HG03457 (cell line): ENCODE measurements around the gene TPH1.

Experiments used
- ATAC-seq: cut with Tn5 transposase; IDR thresholded peaks from one replicate; pipeline ENCODE4 v1.9.1; 2021; ENCODE audit warnings: moderate number of reproducible peaks; ENCODE audit not compliant: unreplicated experiment

TPH1 gene

DNA sequence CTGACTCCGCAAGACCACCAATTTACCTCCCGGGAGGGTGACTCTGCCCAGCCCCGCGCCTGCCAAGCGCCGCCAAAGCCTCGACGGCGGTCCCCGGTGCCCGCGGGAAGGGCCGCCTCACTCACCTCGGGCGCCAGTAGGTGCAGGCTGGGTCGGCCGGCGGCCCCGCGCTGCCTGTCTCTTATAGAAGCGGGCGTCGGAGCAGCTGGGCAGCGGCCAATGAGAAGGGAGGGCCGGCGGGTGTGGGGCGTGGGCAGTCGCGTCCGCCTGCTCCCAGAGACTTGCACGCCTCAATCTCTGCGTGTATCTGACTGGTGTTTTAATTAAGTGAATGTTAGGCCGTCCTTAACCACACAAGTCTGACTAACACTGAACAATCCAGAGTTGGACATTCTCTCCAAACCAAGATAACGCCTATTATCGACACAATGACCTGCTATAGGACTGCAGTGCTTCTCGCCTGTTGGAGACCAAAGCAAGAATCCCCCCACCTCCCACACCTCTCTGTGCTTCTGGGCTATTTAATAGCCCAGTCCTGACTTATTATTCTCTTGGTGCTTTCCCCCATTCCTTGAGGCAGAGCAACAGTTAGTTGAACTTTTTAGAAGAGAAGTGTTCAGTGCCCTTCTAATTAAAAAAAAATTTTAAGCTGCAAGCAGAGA, at the start of gene TPH1:
Gene TPH1 (minus strand): TSS at position 154 of the 662 bp plus-strand sequence. CDS start 5,507 bp downstream, outside the sequence.
- ATAC-seq, result no peak

DNA sequence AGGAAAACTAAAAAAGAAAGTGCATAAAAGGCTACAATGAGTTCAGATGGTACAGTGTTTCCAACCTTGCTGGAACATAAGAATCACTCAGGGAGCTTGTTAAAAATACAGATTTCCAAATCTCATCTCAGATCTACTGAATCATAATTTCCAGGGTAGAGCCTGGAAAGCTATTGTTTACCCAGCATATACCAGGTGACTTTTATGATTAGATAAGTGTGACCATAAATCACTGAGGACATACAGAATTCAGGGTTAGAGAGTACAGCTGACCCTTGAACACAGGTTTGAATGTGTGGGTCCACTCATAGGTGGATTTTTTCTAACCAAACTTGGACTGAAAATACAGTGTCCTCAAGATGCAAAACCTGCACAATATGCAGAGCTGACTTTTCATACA, 47.9 kb upstream of the TPH1 start:
- no peak for ATAC-seq

DNA sequence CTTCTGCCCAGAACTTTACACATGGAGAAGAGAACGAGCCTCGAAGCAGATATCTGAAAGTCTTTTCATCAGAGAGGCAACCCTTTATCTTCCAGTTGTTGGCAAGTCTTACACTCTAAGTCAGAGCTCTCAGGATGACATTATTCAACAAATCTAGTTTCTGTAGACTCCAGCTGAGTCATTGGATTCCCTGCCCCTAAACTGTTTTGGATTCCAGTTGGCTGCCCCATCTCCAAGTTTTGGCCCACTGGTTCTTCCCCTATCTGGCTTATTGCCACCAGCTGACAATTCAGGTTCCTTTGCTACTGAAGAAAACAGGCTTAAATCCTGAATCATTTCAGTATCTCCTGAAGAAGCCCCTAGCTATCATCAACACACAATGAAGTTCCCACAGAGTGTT, 45.7 kb upstream of the TPH1 start:
- no peak for ATAC-seq

DNA sequence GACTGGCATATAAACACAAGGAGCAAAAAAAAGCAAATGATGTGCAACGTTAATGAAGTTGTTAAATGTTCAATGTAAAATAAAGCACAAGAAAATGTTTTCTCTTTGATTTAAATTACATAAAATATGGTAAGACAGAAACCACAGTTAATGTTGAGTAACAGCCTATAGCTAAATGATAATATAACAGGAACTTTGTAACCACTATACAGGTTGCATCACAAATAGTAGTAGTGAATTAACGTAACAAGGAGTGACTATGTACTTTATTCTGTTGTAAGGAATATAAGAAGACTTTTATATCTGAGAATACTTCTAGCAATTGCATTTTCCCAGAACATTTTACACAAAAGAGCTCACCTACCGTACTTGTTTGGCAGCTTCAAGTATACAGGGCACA, 42.9 kb upstream of the TPH1 start:
- ATAC-seq, result no peak

DNA sequence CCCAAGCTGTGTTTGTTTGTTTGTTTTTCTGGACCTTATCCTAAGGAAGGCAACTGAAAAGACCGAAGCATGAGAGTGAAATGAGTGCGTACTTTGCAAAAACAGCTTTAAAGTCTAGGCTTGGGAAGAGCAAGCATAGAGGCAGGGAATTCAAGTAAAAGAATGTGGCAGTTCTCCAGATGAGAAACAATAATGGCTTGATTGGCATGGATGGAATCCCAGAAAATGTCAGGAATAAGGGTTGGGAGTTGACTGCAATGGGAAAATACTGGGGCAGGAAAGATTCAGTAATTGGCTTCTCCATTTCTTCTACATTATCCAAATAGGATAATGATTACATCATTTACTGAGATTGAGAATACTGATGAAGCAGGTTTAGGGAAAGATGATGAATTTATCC, 42.3 kb upstream of the TPH1 start:
- no peak for ATAC-seq

DNA sequence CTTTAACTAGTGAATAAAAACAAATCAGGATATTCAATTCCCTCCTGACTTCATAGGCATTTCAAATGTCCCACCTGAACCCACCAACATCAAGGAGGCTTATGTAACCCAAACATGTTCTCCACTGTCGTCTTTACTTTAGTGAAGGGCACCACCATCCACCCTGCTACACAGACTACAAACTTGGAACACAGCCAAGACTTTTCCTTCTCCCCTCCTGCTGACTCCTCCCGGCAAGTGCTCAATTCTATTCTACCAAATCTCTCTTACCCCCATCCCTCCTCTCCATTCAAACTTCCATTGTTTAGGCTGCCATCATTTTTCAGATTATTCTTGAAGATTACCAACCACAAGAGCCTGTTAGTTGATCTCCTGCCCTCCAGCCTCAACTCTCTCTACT, 35.5 kb upstream of the TPH1 start:
- ATAC-seq, result no peak

DNA sequence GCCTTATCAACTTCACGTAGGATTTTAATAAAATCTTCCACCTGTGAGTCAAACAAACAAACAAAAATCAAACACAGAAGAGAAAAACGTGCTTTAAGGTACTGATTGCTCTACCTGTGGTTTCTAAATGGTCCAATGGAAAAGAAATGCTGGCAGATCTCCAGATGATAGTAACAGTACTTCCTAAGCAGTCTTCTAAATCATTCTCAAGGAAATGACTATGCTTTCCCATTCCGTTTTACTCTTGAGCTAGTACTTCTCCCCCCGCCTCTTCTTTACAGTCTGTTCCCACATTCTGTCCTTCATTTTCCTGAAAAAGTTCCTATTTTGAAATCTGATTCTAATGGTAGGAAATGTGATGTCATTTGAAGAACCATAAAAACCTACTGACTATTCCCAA, 34.4 kb upstream of the TPH1 start:
- no peak for ATAC-seq

DNA sequence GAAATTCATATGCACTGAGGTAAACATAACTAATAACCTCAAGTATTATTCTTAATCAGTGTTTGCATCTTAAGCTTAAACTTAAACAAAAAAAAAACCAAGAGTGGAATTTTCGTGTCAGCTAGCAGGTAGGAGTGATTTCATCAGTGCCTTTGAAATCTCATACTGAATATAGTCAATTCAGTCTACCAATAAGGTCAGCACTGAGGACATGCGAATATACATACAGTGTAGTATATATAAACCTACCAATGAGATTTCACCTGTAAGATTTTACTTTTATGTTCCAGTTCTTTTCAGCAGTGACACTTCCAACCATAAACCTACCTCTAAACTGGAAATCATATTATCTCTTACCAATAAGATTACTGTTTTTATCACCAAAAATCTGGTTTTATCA, 32.8 kb upstream of the TPH1 start:
- ATAC-seq, result no peak

DNA sequence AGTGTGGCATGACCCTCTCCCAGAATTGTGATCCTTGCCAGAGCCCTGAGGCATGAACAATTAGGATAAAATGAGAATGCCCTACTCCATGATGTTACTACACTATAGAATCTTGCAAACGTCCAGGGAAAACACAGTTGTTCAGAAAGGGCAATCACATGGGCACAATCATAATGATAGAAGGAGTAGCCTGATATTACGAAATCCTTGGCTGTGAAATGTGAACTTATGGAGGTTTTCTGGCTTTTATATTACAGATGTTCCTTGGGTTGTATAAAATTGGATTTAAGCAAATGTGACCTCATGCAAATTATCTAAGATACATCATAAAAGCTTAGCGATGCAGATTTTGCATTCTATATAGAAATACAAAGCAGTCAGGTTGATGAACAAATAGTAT, 29.4 kb upstream of the TPH1 start:
- ATAC-seq, result no peak

DNA sequence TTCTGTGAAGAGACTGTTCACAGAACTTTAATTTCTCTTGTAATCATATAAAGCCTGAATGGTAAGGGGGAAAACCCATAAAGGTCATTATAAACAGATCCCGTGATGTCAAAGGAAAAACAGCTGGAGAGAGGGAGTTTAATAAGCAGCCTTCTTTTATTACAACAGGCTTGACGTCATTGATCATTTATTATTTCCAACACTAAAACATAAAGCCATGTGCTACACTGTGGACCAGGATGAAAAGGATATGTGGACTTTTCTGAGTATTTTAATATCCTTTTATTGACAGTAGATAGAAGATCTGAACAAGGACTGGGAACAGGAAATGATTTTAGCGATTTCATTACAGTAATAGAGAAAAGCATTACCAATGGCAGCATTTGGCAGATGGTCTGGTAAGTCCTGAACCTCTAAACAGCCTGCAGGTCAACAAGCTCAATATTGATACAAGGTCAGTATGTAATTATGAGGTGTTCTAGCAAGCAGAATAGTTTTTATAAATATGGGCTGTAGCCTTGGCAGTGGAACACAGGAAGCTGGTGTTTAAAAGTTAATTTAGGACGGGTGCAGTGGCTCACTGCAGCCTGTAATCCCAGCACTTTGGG, 25.1 kb upstream of the TPH1 start:
- ATAC-seq, result no peak

DNA sequence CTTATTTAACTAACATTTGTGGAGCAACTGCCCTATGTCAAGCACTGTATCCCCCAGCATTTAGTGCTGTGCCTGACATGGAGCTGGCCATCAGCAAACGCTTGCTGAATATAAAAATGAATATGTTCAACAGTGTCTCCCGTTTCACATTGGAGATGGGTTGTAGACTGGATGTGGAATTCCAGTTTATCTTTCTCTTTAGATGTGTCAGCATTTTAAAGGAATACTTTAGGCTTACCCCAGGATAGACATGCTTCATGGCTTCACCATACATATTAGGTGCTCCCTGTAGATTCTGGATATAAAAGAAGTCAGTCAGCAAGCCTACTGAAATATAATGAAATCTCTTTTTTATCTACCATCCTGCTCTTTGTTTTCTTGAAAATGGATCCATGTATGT, 21.3 kb upstream of the TPH1 start:
- no peak for ATAC-seq

DNA sequence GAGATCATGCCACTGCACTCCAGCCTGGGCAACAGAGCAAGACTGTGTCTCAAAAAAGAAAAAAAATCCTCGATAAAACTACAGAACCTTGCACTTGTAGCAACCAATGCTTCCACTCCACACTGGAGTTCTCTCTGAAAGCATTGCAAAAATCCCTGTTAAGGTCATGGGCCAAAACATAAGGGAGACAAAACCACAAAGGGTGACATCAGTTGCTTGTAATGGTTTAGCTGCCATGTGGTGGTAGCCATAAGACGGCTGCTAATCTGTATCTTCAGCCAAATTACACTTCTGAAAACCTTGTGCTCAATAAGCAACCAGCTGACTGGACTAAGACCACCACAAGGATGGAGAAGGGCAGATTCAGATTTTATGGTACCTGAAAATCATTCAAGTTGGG, 20.6 kb upstream of the TPH1 start:
- ATAC-seq, result no peak

DNA sequence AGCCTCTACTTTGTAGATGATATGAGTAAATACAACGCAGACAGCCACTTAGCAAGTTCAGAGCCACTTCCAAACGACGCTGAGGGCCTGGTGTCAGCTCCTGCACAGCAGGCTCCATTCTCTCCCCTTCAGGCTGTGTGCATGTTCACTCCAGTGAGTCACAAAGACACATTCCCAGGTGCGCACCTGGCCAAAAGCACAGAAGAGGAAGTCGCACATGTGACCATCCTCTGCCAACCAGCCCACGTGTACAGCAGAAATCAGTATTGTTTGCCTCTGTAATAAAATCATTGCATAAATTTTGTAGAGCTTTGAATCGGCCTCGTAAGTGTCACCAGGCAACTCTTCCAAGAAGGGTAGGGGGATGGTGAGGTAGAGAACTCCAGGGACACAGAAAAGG, 19.5 kb upstream of the TPH1 start:
- ATAC-seq, result no peak

DNA sequence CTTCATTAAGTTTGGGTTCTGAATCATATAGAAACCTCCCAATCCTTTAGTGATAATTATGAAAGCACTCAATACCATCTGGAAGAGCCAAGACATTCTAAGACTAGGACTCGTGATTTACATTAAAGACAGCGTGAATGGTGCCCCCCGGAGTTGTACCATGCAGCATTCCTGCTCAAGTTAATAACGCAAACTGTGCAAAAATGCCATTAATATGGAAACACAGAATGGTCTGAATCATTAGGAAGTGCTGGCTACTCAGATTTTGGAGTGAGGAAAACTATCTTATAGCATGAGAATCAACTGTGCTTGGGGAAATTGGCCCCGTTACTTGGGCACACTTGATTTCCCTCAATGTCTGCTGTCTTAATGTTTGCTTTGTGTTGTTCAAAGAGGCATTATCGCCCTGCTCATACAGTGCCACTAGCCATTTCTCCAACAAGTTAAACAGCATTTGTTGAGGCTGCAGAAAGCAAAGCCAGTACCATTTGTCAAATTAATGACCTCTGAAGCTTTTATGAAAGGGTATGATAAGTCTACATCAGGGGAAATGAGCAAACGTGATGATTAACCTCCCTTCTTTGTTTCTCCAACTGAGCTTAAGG, 18.5 kb upstream of the TPH1 start:
- no peak for ATAC-seq

DNA sequence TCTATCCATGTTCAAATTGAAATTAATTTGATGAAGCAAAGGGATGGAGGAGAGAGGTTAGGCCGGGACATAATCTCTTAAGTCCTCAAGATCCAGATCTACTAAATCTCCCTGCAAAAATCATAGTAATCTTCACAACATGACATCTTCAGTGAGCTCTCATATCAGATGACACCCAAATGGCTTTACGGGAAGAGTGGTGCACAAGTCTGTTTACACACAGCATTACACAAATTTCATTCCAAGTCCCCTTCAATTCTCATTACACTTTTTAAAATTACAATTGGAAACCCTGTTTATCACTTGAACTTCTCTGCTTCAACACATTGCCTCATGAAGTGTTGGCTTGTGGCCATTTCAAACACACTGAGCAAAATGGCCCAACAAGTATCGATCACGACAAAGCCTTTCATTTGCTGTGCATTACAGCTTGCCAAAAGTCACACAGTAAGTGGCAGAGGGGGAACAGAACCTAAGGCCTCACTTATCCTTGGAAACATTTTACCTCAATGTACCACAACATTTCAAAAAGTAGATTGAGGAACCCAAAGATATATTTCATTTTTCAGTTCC, 17.9 kb upstream of the TPH1 start:
- ATAC-seq, result no peak

DNA sequence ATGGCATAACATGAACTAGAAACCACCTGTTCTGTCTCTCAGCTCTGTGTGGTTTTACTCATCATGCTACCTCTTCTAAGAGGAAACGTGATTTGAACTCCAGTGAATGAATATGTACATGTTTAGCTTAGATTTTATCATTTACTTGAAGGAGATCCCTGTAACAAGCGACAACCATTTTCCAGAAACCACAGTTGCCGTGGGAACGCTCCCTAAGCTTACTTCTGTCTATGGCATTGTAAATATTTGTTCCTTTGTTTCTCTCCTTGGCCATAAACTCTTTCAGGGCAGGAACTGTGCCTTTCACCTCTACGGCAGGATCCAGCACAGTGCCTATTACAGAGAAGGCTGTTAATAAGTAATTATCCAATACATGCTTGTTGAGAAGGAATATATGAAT, 17.1 kb upstream of the TPH1 start:
- no peak for ATAC-seq

DNA sequence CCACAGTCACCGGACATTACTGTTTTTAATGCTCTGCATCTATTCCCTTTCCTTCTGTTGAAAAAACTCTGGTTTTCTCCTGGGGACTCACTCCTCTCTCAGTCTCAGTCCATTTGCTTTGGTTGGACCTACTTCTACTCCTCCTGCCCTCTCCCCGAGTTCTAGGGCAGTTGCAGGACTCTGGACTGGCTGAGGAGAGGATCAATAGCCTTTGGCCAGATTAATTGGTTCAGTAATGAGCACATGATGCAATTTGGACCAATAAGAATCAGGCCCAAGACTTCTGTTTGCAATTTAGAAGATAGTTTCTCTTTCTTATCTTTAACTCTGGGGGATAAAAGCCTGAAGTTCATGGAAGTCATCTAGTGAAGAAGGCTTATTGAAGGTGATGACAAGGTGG, 15.3 kb upstream of the TPH1 start:
- no peak for ATAC-seq

DNA sequence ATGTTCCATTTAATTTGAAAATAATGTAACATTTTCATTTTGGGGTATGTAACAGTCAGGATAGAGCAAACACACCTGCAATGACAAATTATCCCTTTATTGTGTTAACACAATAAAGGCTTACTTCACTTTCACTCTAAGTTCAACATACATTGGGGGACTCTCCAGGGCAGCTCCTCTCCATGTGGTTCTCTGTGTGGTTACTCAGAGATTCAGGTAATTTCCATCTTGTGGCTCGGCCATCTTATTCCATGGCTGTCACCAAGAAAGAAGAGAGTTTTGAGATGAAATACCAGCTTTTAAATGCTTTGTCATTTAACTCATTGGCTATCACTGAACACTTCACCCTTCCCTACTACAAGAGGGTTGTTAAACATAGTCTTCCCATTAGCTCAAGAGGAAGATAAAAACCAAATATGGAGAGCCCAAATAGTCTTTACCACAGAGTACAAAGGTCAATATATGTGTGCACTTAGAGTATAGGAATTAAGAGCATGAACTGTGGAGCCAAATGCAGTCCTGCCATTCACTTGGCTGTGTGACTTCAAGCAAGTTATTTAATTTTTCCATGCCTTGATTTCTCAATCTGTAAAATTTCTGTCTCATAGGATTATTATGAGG, 10.6 kb upstream of the TPH1 start:
- no peak for ATAC-seq

DNA sequence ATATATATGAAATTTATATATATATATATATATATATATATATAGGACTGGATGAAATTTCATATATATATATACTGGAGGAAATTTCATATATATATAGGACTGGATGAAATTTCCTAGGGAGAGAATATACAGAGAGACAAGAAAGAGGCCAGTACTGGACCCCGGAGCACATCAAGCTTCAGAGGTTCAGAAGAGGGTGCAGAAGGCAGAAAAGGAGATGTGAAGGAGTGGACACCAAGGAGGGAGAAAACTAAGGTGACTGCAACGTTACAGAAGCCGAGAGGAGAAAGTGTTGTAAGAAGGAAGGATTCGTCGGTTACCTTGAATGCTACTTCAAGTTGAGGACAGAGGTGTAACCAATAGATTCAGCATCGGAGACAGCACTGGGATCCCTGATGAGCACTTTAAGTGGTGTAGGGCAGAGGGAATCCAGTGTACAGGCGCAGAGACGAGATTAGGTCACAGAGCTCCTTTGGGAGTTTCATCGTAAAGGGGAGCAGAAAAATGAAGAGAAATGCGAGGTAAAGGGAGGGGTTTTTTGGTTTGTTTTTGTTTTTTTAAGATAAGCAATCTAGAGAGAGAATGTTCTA, 8.5 kb upstream of the TPH1 start:
- ATAC-seq, result no peak

DNA sequence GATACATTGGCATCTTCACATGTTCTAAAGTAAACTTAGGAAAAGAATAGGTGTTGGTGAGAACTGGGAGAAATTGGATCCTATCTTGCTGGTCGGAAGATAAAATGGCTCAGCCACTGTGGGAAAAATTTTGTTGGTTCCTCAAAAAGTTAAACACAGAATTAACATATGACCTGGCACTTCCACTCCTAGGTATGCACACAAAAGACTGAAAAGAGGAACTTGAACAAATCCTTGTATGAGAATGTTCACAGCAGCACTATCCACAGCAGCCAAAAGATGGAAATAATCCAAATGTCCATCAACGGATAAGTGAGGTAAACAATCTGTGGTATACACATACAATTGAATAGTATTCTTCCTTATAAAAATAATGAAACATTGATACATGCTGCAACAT, 4.8 kb upstream of the TPH1 start:
- no peak for ATAC-seq

DNA sequence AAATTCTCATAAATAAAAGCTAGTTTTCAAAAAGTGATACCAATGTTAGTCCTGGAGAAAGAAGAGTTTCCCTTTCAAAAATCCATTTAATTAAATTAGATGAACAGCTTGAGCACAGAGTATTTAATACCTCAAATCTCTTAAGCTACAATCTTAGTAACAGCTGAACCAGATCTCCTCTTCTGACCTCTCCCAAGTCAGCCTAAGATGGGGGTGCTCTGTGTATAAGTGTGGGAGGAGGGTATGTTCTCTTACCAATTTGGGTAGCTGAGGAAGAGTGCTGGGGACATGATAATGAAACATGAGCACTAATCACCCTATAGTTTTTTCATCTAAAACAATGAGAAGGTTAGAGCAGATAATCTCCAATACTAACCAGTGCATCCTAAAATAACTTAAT, 9.6 kb downstream of the TPH1 start:
- no peak for ATAC-seq

DNA sequence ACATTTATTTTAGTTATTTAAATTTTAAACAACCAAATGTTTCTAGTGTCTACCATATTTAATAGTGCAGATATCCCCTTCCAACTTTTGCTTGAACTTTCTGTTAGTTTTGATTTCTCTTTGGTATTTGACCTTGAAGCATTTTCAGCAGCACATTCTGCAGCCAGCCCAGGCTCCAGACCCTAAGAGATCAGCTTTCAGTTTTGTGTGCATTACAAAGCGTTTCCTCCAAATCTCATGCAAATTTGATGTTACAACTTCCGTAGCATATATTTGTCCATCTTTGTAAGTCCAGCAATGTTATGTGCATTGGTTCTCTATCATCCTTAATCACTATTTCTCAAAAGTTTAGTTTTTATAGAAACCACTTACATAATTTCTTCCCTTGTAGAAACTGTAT, 18.6 kb downstream of the TPH1 start:
- ATAC-seq, result no peak
